SU-DHL-6 (cell line): ENCODE measurements around the gene PPID.
"Not testable (repeated sequence)": the region's sequence is repeated elsewhere in the genome, so short reads cannot be mapped to it uniquely, and the experiment has no call there.

Experiments
- H2AFZ ChIP-seq: fragments of 200-600 bp; sonication (generic); 2 replicates; pipeline ENCODE4 v1.6.1; 2014; ENCODE audit warnings: low read depth, mild to moderate bottlenecking, moderate library complexity, mixed read lengths, antibody characterized with exemption, low read length; ENCODE audit not compliant: severe bottlenecking
- H3F3A ChIP-seq: fragments of 200-600 bp; shearing (Covaris generic); 2 replicates; pipeline ENCODE4 v1.6.0; 2016; ENCODE audit warnings: antibody characterized with exemption, mild to moderate bottlenecking; ENCODE audit not compliant: insufficient read depth
- H3K27ac ChIP-seq: fragments of 200-600 bp; sonication (generic); 2 replicates; pipeline ENCODE4 v1.5.1; 2016; ENCODE audit warnings: low read depth, mild to moderate bottlenecking, low read length, moderate library complexity, mixed read lengths
- H3K27me3 ChIP-seq: fragments of 200-600 bp; sonication (generic), shearing (Covaris generic); 2 replicates; pipeline ENCODE4 v1.6.0; 2014; ENCODE audit warnings: mild to moderate bottlenecking, low read length
- H3K36me3 ChIP-seq: fragments of 200-600 bp; sonication (generic); 2 replicates; pipeline ENCODE4 v1.6.1; 2014; ENCODE audit warnings: mild to moderate bottlenecking, low read length, mixed read lengths
- H3K4me2 ChIP-seq: fragments of 300-600, 200-600 bp; shearing (Covaris generic), sonication (generic); 2 replicates; pipeline ENCODE4 v1.6.0; 2014; ENCODE audit warnings: low read length, low read depth, mild to moderate bottlenecking; ENCODE audit not compliant: poor library complexity, severe bottlenecking
- H3K4me3 ChIP-seq: fragments of 200-600 bp; sonication (generic); 2 replicates; pipeline ENCODE4 v1.5.1; 2014; ENCODE audit warnings: antibody characterized with exemption, low read length, mild to moderate bottlenecking, mixed read lengths; ENCODE audit not compliant: insufficient read depth, poor library complexity, severe bottlenecking
- H3K79me2 ChIP-seq: fragments of 200-600 bp; sonication (generic); 2 replicates; pipeline ENCODE4 v1.6.1; 2014; ENCODE audit warnings: mild to moderate bottlenecking, low read length, moderate library complexity; ENCODE audit not compliant: insufficient read depth
- H3K9ac ChIP-seq: fragments of 200-600 bp; sonication (generic); 2 replicates; pipeline ENCODE4 v1.7.0; 2014; ENCODE audit warnings: mild to moderate bottlenecking, low read length
- H3K9me2 ChIP-seq: fragments of 200-600 bp; sonication (generic); replicated peaks from 2 replicates; pipeline ENCODE4 v1.6.1; 2014; ENCODE audit warnings: low read length; ENCODE audit not compliant: insufficient read depth
- H3K9me3 ChIP-seq: fragments of 200-600 bp; sonication (generic); 2 replicates; pipeline ENCODE4 v1.6.1; 2014; ENCODE audit warnings: low read length, mixed read lengths; ENCODE audit not compliant: insufficient read depth
- H4K20me1 ChIP-seq: fragments of 200-600 bp; sonication (generic); 2 replicates; pipeline ENCODE4 v1.6.1; 2014; ENCODE audit warnings: low read depth, mild to moderate bottlenecking, antibody characterized with exemption, low read length, moderate library complexity, mixed read lengths
- CTCF ChIP-seq: fragments of 200-600 bp; sonication (generic); IDR thresholded peaks from one replicate; pipeline ENCODE4 v1.5.1; 2017; ENCODE audit warnings: antibody characterized with exemption, mild to moderate bottlenecking, low read length, moderate library complexity; ENCODE audit not compliant: insufficient read depth, poor library complexity, severe bottlenecking
- EZH2phosphoT487 ChIP-seq: fragments of 200-600 bp; sonication (generic), shearing (Covaris generic); conservative IDR thresholded peaks from 2 replicates; pipeline ENCODE4 v1.6.1; 2018; ENCODE audit warnings: mild to moderate bottlenecking, antibody characterized with exemption, low read length, moderate library complexity, mixed read lengths

PPID gene

GRCh38 chr4:158763462-158763861 lies 40.3 kb upstream of the PPID start:
- no peaks in the 10 kb centered on the region for H4K20me1 ChIP-seq
- no peaks in the 10 kb centered on the region for H3K9me2 ChIP-seq
- H3K4me3 ChIP-seq: no peak overlapping the region
- TF ChIP-seq EZH2phosphoT487 (no peak), CTCF (no peak)
- H3K9me3 ChIP-seq: no peaks in the 10 kb centered on the region
- no peak overlapping the region for H3K9ac ChIP-seq
- H3F3A ChIP-seq: no peaks in the 10 kb centered on the region
- H3K36me3 ChIP-seq: no peaks in the 10 kb centered on the region
- no peaks in the 10 kb centered on the region for H3K27me3 ChIP-seq
- H2AFZ ChIP-seq: no peak overlapping the region
- H3K79me2 ChIP-seq: no peaks in the 10 kb centered on the region
- no peak overlapping the region for H3K4me2 ChIP-seq
- H3K27ac ChIP-seq: no peak overlapping the region

GRCh38 chr4:158762553-158762952 lies 39.4 kb upstream of the PPID start:
- Histone ChIP-seq H4K20me1 (no peaks in the 10 kb centered on the region), H3K27me3 (no peaks in the 10 kb centered on the region), H3F3A (no peaks in the 10 kb centered on the region), H3K9me2 (no peaks in the 10 kb centered on the region), H3K36me3 (no peaks in the 10 kb centered on the region), H3K9ac (no peak overlapping the region), H3K9me3 (no peaks in the 10 kb centered on the region), H3K4me3 (no peak overlapping the region), H2AFZ (no peak overlapping the region), H3K4me2 (no peak overlapping the region), H3K79me2 (no peaks in the 10 kb centered on the region), H3K27ac (no peak overlapping the region)
- no peak for TF ChIP-seq EZH2phosphoT487
- TF ChIP-seq CTCF: no peak

GRCh38 chr4:158760866-158761265 lies 37.7 kb upstream of the PPID start:
- H3K4me3 ChIP-seq: no peak overlapping the region
- H3K9ac ChIP-seq: no peak overlapping the region

GRCh38 chr4:158759539-158759938 lies 36.3 kb upstream of the PPID start:
- H3K4me3 ChIP-seq, H4K20me1 ChIP-seq, H3K9me2 ChIP-seq: not testable (repeated sequence)

More at GRCh38 chr4:158760866-158761265, 37.7 kb upstream of the PPID start:
- H3K27ac ChIP-seq: no peak overlapping the region
- no peaks in the 10 kb centered on the region for H3K36me3 ChIP-seq
- no peaks in the 10 kb centered on the region for H3K27me3 ChIP-seq
- no peaks in the 10 kb centered on the region for H3F3A ChIP-seq
- no peak overlapping the region for H3K4me2 ChIP-seq
- H3K9me3 ChIP-seq: no peaks in the 10 kb centered on the region
- no peaks in the 10 kb centered on the region for H3K79me2 ChIP-seq
- no peaks in the 10 kb centered on the region for H4K20me1 ChIP-seq
- TF ChIP-seq CTCF: no peak
- no peak for TF ChIP-seq EZH2phosphoT487
- H3K9me2 ChIP-seq: no peaks in the 10 kb centered on the region
- no peak overlapping the region for H2AFZ ChIP-seq

More at GRCh38 chr4:158759539-158759938, 36.3 kb upstream of the PPID start:
- not testable (repeated sequence) for H3F3A ChIP-seq, H3K27me3 ChIP-seq, H3K79me2 ChIP-seq, H3K36me3 ChIP-seq, H3K9ac ChIP-seq, H3K9me3 ChIP-seq, H2AFZ ChIP-seq, H3K4me2 ChIP-seq, H3K27ac ChIP-seq
